Hematopoietic multipotent progenitor cell treated with erythropoietin and hydrocortisone succinate and interleukin-3 and kit ligand, for 8 days (in vitro differentiated cells): ENCODE data around the gene MBD2.

Source experiments
- DNase-seq: peaks from one replicate; pipeline ENCODE4 v3.0.0-alpha.2; 2015

The MBD2 gene

DNA sequence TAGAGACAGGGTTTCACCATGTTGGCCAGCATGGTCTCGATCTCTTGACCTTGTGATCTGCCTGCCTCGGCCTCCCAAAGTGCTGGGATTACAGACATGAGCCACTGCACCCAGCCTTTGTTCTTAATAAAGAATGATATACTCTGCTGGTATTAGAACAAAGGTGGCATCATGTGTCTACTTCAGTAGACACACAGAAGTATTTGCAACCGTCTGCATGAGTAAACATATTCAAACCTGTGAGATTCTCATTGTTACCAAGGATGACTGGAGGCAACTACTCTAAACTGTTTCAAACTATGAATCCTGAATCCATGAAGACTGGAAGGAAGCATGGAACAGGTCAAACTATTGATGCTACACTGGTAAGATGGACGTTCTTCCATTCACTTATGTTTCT is 32.1 kb downstream of the MBD2 start:
- no peak for DNase-seq

DNA sequence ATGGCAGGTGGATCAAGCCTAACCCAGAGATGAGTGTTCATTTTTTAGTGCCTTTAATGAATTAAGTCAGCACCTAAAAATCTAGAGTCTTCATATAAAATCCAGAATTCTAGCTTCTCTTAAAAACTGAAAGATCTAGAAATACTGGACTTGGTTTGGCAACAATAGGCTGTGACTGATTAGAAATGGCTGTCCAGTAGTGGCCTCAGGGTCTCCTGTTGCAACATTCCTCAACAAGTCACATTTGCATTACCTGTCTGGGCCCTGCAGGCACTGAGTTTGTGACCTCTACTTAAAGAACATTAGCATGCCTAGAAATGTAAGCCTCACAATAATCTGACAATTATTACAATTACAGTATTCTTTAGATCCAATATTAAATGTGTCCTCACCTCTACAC is 33.1 kb downstream of the MBD2 start:
- no peak for DNase-seq

GRCh38 chr18:54187372-54187771 is 37.1 kb downstream of the MBD2 start:
- DNase-seq = no peak

DNA sequence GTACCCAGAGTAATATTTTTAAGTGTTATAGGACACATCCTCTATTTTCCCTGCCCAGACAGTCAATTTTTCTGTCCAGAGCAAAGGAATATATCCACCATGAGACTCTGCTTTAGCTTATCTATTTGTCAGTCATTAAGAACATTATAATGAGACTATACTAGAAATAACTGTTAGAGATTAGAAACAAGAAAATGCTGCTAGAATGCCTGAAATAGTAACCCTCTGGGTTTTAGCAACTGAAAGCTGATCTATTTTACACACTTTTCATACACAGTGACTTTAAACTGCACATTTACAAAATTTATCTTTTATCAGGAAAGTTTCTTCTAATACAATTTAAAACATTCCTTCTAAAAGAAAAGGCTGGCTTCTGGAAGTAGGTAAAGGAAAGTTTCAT is 39.6 kb downstream of the MBD2 start:
- DNase-seq = no peak

DNA sequence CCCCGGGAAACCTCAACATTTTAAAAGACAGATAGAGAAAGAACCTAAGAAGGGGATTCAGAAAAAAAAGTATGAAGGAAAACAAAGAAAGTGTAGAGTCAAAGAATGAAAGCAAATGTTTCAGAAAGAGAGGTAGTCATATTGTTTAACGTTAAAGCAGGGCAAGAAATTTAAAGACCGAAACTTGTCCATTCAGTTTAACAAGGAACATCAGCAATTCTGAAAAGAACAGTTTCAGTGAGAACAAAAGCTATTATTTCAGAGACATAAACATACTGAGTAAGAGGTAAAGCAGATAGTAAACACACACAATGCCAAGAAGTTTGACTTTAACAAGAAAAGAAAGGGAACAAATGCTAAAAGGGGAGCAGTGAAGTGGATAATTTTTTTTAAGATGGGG is 41.1 kb downstream of the MBD2 start:
- DNase-seq = no peak

DNA sequence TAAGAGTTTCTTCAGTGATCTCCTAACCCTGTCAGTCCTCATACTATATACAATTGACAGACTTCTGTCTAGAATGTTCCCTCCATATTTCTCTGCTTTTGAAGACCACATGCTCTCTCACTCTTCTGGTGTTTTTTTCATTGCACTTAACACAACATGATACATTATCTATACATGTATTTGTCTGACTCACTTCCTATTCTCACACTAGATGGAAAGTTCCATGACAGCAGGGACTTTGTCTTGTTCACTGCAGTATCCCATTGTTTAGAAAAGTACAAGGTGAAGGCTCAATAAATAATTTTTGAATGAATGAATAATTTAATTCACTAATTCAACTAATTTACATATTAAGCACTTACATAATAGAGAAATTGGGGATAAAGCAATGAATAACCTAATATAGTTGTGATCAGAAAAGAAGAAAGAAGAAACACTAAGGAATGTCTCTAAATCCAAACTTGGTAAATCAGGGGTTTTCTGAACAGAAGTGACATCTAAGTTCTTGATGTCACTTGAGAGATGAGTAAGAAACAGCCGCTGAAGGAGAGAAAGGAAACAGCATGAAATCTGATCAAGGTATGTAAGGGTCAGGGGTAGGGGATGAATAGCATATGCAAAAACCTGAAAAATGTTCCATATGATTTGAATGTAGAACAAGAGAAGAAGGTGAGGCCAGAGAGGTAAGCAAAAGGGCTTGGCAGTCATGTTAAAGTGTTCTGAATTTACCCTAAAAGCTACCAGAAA is 42.4 kb downstream of the MBD2 start:
- DNase-seq = peak; percentile 21

GRCh38 chr18:54173980-54174630 is 50.4 kb downstream of the MBD2 start:
- DNase-seq = peak; percentile 56

DNA sequence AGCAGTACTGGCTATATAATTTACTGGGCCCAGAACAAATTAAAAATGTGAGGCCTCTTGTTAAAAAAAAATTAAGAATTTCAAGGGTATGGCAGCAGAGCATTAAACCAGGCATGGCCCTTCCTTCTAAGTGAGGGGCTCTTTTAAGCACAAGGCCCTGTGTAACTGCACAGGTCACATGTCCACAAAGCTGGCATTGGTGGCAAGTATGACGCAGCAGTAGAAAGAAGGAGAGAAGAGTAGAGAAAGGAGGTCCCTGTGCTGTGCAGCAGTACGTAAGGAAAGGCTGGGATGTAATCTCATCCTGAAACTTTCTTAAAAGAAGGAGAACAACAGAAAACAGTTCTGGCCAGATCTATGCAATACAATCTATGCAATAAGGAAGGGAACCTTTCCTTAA is 51.2 kb downstream of the MBD2 start:
- no peak for DNase-seq

DNA sequence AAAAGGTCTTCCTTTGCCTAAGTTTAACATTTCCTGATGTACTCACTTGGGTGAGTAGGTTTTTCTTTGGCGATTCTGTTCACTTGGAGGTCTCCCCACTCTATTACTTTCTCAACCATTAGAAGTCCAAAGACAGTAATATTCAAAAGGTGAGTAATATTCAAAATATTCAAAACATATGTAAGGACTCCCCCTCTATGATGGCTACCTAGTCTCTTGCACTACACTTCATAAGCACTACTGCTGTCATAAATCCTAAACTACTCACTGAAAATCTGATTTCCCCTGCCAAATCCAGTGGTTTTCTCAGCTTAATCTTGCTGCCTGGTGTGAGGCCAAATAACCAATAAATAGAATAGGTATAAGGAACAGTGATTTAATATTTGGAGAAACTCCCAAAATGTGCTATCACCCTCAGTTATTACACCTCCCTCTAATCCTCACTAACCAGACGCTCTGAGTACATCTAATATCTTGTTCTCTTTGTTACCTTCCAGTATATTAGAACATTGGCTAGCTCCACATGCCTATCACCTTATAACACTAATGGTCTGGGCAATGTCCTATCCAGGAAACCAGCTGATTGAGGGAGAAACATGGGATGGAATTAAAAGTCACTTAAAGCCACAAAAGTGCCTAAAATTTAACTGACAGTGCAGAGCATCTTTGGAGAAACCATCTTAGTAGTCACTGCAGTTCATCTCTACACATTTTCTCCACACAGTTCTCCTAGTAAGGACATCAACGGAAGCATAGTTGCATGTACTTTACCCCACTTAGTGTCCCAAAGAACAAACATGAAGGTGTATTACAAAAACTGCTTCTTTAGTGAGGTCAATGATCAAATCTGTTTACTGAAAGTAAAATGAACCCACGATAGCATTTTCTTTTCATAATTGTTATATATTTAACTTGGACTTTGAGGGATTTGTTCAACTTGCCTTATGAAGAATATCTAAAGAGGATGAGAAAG is 54.8 kb downstream of the MBD2 start:
- no peak for DNase-seq

- DNase-seq = no peak
Observed at GRCh38 chr18:54165450-54165849, 59.0 kb downstream of the MBD2 start.

DNA sequence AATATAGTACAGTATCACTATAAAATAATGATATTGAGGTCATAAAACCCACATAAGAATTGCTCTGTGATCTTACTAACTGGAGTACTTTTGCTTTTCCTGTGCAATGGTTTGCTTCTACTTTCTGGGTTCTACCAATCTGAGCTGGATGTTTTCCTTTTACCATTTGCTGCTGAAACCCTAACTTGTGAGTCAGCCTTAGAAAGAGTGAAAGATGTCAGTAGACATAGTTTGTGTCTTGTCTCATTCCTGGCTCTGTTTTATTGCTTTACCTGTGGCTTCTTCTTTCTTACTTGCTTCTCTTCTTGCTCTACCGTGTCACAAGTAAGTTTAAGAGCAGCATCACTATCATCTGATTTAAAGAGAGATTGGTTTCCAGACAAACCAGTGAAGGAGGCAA is 61.0 kb downstream of the MBD2 start:
- no peak for DNase-seq

- no peak for DNase-seq
Observed at GRCh38 chr18:54162431-54162830, 62.0 kb downstream of the MBD2 start.

GRCh38 chr18:54161267-54161666 is 63.2 kb downstream of the MBD2 start:
- DNase-seq = no peak

GRCh38 chr18:54159906-54160305 is 64.6 kb downstream of the MBD2 start:
- no peak for DNase-seq

DNA sequence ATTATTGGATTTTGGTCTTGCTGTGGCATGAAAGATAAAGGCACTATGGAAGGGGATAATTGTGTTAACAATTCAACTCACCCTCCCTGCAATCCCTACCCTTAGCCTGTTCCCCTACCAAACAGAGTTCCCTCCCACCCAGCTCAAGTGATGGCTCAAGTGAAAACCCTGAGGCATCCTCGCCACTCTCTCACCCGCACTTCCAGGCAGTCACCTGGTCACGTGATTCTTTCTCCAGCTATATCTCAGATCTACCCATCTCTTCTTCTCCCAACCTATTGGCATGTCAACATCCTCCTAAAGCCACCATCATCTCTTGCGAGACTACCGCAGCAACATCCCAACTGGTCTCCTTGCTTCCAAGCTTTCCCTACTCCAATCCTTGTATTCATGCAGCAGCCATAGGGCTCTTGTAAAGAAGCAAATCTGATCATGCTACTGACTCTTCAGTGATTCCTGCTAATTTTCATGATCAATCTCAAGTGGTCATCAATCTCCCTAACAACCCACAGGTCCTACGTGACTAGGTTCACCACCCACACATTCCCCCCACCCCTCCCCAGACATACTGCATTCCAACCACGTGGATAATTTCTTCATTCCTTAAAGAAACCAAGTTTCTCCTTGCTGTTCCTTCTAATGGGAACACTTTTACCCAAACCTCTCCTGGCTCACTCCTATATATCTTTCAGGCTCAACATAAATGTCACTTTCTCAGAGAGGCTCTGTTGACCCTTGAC is 66.7 kb downstream of the MBD2 start:
- no peak for DNase-seq

DNA sequence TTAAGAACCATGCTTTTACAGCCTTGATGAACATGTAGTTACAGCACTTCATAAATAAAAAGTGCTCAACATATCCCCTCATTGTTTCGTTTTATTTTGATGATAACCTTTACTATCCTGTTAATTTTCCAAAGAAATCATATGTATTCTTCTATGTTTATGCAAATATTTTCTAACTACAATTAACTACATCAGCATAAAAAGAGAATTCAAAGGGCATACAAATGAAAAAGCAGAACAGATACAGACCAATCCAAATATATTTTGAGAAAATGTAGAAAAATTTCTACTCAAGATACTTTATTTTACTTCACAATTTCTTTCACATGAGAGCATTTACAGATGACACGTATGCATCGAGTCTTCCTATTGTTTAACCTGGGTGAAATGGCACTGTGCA is 69.1 kb downstream of the MBD2 start:
- DNase-seq = no peak

DNA sequence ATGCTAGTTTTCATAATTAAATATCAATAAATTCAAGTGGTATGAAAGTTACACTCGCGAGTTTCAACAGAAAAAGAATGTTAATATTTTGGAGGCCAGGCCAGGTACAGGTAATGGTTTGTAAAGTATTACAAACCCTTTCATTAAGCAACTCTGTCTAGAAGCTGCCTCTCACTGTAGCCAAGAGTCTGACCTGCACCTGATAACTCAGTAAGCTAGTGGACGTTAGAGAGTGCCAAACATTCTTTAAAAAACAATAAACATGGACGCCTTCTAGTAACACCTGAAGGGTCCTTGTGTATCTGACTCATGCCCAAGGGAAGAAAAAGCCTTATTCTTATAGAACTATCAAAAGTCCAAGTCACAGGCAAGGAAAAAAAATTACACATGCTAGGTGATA is 70.2 kb downstream of the MBD2 start:
- no peak for DNase-seq

- DNase-seq = no peak
Observed at GRCh38 chr18:54151376-54151775, 73.1 kb downstream of the MBD2 start.

DNA sequence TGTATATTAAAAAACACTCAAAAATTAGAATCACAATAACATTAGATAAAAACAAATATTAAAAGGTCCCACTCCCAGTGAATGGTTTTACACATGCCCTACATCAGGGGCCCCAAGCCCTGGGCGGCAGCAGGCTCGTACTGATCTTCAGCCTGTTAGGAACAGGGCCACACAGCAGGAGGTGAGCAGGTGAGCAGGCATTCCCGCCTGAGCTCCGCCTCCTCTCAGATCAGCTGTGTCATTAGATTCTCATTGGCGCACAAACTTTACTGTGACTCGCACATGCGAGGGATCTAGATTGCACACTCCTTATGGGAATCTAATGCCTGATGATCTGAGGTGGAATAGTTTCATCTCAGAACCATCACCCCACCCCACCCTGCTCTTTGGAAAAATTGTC is 74.2 kb downstream of the MBD2 start:
- DNase-seq = no peak

- DNase-seq = no peak
Observed at GRCh38 chr18:54149078-54149697, 75.3 kb downstream of the MBD2 start.

DNA sequence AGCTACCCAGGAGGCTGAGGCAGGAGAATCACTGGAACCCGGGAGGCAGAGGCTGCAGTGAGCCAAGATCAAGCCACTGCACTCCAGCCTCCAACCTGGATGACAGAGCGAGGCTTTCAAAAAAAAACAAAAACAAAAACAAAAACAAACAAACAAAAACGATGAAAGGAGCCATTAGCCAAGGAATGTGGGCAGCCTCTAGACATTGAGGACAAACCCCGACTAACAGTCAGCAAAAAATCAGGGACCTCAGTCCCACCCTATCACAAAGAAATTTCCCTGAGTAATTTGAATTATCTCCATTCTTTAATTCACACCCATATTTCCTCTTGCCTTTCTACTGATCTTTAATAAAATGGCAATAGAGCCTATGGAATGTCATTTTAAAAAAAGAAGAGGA is 75.8 kb downstream of the MBD2 start:
- DNase-seq = no peak

- DNase-seq = no peak
Observed at GRCh38 chr18:54148151-54148550, 76.3 kb downstream of the MBD2 start.

DNA sequence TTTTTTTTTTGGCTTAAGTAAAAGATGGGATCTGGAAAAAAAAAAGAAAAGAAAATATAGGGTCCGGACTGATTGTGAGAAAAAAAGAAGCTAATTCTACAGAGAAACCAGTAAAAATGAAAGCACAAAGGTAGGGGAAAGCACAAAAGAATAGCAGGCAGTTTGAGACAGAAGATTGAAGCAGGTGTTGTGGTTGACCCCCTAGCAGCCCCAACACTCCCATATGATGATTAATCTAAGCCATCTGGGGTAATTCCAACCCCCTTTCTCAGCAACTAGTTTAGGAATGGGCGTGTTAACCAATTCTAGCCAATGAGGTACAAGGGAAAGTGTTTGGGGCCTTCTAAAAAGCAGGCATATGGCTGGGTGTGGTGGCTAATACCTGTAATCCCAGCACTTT is 77.0 kb downstream of the MBD2 start:
- DNase-seq = no peak
